Fibroblast of skin of scalp (primary cell): ENCODE measurements around the gene BRCC3.
"Not testable (repeated sequence)": the region's sequence is repeated elsewhere in the genome, so short reads cannot be mapped to it uniquely, and the experiment has no call there.

Experiments used
- DNase-seq: peaks from one replicate; pipeline ENCODE4 v3.0.0-alpha.2; 2013

Gene BRCC3

DNA sequence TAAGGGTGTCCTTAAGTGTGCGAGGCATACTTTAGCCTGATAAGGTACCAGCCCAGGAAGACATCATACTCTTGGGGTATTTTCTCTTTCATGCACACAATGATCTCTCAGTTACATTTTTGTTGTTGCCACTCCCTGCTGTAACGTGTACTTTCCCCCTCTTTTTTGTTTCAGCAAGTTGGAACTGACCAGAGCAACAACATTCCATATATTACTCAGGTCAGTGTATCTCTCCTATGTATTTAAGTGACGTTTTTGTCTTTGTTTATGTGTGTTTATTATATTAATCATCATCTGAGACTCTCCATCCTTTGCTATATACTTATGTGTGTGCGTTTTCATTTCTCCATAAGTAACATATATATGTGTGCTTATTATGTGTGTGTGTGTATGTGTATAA lies 73.6 kb downstream of the BRCC3 start:
- no peak for DNase-seq

DNA sequence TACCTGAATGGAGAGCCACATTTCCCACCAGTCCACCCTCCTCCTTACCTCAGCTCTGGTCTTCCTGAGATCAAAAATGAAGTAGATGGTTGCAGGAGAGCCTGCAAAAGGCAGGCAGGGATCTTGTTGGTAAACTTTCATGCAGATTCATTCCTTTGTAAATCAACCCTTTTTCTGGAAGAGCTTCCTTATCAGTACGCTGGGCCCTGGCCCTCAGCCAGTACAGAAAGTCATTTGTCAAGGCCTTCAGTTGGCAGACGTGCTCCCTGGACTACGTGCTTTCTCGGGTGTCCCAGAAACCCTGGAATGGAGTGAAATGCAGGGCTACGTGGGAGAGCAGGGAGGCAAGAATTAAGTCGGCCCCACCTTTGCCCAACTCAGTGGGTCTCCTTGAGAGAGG lies 76.3 kb downstream of the BRCC3 start:
- DNase-seq = not testable (repeated sequence)

DNA sequence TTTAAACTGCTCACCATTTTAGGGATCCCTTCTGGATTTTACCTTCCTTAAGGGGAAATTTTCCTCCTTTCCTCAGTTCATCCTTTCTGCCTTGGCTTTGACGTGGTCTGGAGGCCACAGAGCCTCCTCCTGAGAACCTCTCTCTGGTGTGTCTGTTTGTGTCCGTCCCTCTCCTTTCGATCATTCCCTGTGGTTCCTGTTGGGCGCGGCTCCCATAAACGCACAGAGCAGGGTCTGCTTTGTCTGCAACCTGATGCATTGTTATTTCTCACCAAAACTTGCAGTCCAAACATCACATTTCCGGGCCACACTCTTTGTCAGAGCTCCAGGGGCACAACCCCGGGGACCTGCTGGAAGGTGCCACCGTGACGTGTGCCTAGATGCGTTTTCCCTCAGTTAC lies 76.9 kb downstream of the BRCC3 start:
- DNase-seq = not testable (repeated sequence)

DNA sequence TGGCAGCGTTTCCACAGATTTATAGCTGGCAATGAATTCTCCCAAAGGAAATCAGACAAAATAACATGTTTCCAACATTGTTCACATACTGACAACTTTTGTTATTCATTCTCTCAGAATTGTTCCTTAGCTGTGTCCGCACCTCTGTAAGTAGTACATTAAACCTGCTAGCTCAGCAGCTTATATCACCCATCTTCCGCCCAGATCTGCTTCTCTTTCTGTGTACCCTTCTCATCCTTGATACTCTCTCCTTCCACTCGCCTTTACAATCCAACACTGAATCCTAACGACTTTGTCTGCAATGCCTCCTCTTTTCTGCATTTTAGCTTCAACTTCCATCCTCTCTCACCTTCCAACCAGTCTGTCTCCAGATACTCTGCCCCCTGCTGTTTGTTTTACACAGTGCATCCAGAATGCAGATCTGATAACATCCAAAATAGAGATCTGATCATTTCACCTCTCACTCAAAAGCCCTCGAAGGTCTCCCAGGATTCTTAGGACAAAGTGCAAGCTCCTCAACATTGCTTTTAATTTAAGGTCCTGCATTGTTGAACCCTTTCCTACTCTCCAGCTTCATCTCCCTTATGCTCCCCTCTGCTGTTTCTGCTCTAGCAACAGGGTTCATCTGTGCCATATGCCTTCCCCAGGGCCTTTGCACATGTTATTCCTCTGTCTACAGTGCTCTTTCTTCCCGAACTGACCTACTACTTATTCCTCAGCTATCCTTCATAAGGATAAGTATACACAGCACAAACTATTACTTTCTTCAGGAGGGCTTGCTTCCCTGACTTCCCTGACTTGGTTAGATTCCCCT lies 77.6 kb downstream of the BRCC3 start:
- peak; percentile 7 for DNase-seq

DNA sequence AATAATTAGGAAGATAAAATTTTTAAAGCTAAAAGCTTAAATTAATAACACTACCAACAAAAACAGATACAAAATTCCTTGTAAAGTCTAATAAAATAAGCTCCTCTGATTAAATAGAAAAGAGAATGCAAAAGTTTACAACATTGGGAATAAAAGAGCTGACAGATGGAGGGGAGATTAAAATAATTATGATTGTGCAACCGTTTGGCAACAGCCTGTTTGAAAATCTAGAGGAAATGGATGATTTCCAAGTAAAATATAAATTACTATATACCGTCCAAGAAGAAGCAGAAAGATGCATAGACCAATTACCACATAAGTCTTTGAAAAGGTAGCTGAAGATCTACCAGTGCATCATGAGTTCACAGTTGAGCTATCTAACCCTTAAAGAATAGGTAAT lies 98.6 kb downstream of the BRCC3 start:
- no peak for DNase-seq
